Measurements from ENCODE around the gene LGALS12.

LGALS12 gene

GRCh38 chr11:63564056-63564774, 58.3 kb downstream of the LGALS12 start:
- TF ChIP-seq CTCF (IDR thresholded peaks at IDR 0.05; ENCODE audit: low read depth, low read length), result no peak
- no peak for DNase-seq (ENCODE audit: extremely low read depth, low read depth)

DNA sequence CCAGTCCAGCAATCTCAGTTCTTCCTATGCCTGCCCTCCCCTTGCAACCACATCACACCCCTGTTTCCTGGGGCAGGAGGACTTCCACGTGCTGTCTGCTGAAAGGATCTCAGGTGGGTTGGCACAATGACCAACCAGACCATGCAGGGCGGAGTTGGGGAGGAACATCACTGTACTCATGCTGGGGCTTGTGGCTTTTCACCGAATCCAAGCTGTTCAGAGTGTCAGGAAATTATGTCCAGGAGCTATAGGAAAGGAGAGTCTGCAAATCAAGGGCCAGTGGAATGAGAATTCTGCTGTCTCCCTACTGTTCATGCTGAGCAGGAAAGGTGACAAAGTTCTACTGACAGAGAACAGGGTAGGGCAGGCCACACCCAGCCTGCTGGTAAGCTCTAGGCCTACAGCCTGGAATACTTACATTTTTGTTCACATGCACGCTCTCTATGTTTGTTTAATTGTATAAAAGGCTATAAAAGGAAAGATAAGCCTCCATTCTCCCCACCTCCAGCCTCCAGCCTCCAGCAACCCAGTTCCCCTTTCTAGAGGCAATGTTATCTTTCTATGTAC, 59.0 kb downstream of the LGALS12 start:
- no peak for DNase-seq (ENCODE audit: extremely low read depth, low read depth)
- TF ChIP-seq CTCF (IDR thresholded peaks at IDR 0.05; ENCODE audit: low read depth, low read length), result no peak
